Right kidney (tissue), 1 donor: Measurements from ENCODE around the gene TOGARAM1.

Source experiments
- DNase-seq: peaks from one replicate; pipeline ENCODE4 v3.0.0-alpha.2; 2016

Gene TOGARAM1

GRCh38 chr14:44963044-44963528 is 1.1 kb downstream of the TOGARAM1 start:
- DNase-seq, result no peak

GRCh38 chr14:44963775-44964380 is 1.9 kb downstream of the TOGARAM1 start:
- no peak for DNase-seq

GRCh38 chr14:44966601-44967336 is 4.8 kb downstream of the TOGARAM1 start:
- DNase-seq, result no peak

GRCh38 chr14:44968714-44969113 is 6.7 kb downstream of the TOGARAM1 start:
- no peak for DNase-seq

GRCh38 chr14:44970907-44971306 is 8.9 kb downstream of the TOGARAM1 start:
- no peak for DNase-seq

GRCh38 chr14:44971459-44971858 is 9.5 kb downstream of the TOGARAM1 start:
- DNase-seq, result no peak

- no peak for DNase-seq
Observed at GRCh38 chr14:44979273-44979672, 17.3 kb downstream of the TOGARAM1 start.

- DNase-seq, result no peak
Observed at GRCh38 chr14:44979740-44980356, 17.9 kb downstream of the TOGARAM1 start.

- DNase-seq, result no peak
Observed at GRCh38 chr14:44981198-44981597, 19.2 kb downstream of the TOGARAM1 start.

- no peak for DNase-seq
Observed at GRCh38 chr14:44982594-44982993, 20.6 kb downstream of the TOGARAM1 start.

GRCh38 chr14:44988694-44989093 is 26.7 kb downstream of the TOGARAM1 start:
- no peak for DNase-seq

GRCh38 chr14:44989497-44990440 is 27.8 kb downstream of the TOGARAM1 start:
- no peak for DNase-seq

- no peak for DNase-seq
Observed at GRCh38 chr14:44990533-44990932, 28.5 kb downstream of the TOGARAM1 start.

- no peak for DNase-seq
Observed at GRCh38 chr14:44995196-44995595, 33.2 kb downstream of the TOGARAM1 start.

GRCh38 chr14:44995770-44996294 is 33.8 kb downstream of the TOGARAM1 start:
- no peak for DNase-seq

GRCh38 chr14:45003924-45004323 is 41.9 kb downstream of the TOGARAM1 start:
- DNase-seq, result no peak

- DNase-seq, result no peak
Observed at GRCh38 chr14:45015133-45015532, 53.1 kb downstream of the TOGARAM1 start.

- DNase-seq, result no peak
Observed at GRCh38 chr14:45028107-45028626, 66.2 kb downstream of the TOGARAM1 start.

- DNase-seq, result no peak
Observed at GRCh38 chr14:45034730-45035129, 72.7 kb downstream of the TOGARAM1 start.

GRCh38 chr14:45038256-45038655 is 76.3 kb downstream of the TOGARAM1 start:
- no peak for DNase-seq

- DNase-seq, result no peak
Observed at GRCh38 chr14:45038865-45039264, 76.9 kb downstream of the TOGARAM1 start.

- no peak for DNase-seq
Observed at GRCh38 chr14:45039390-45039789, 77.4 kb downstream of the TOGARAM1 start.
